LoVo (cell line): ENCODE data around the gene PLEKHG4.

Experiments used
- DNase-seq: peaks from one replicate; pipeline ENCODE4 v3.0.0-alpha.2; 2016; ENCODE audit warnings: low spot score

Gene PLEKHG4

GRCh38 chr16:67279296-67280089 lies at the start of gene PLEKHG4:
Gene PLEKHG4, plus strand, starts transcription at chr16:67279532. Its CDS starts 513 bp downstream, at chr16:67280045.
- peak; percentile 90 for DNase-seq

- no peak for DNase-seq
Measured at GRCh38 chr16:67229906-67230808, 49.2 kb upstream of the PLEKHG4 start.

GRCh38 chr16:67230809-67231660 lies 48.3 kb upstream of the PLEKHG4 start:
- DNase-seq: no peak

- DNase-seq: no peak
Measured at GRCh38 chr16:67233596-67233995, 45.7 kb upstream of the PLEKHG4 start.

- no peak for DNase-seq
Measured at GRCh38 chr16:67234180-67234597, 45.1 kb upstream of the PLEKHG4 start.

GRCh38 chr16:67235816-67236562 lies 43.3 kb upstream of the PLEKHG4 start:
- no peak for DNase-seq

GRCh38 chr16:67236563-67237395 lies 42.6 kb upstream of the PLEKHG4 start:
- no peak for DNase-seq

- no peak for DNase-seq
Measured at GRCh38 chr16:67237396-67238277, 41.7 kb upstream of the PLEKHG4 start.

GRCh38 chr16:67238278-67238575 lies 41.1 kb upstream of the PLEKHG4 start:
- DNase-seq: no peak

- DNase-seq: no peak
Measured at GRCh38 chr16:67238806-67239470, 40.4 kb upstream of the PLEKHG4 start.

- no peak for DNase-seq
Measured at GRCh38 chr16:67240506-67240905, 38.8 kb upstream of the PLEKHG4 start.

GRCh38 chr16:67241008-67241900 lies 38.1 kb upstream of the PLEKHG4 start:
- DNase-seq: no peak

GRCh38 chr16:67242138-67242730 lies 37.1 kb upstream of the PLEKHG4 start:
- no peak for DNase-seq

- DNase-seq: no peak
Measured at GRCh38 chr16:67243481-67243880, 35.9 kb upstream of the PLEKHG4 start.

GRCh38 chr16:67244387-67245185 lies 34.7 kb upstream of the PLEKHG4 start:
- DNase-seq: no peak

- DNase-seq: no peak
Measured at GRCh38 chr16:67245186-67245585, 34.1 kb upstream of the PLEKHG4 start.

GRCh38 chr16:67245674-67246080 lies 33.7 kb upstream of the PLEKHG4 start:
- DNase-seq: no peak
